Activated naive CD8-positive, alpha-beta T cell treated with anti-CD3 and anti-CD28 coated beads, Interleukin-2, amount 10 ng/mL, durations not matched to agents 7 days and 5 days (primary cell): ENCODE data around the gene CCDC70. TPM values are rescaled to one million over a fixed set of nuclear protein-coding genes. Genes with fewer than 3 reads are reported as not detected.
"Not testable (repeated sequence)": the region's sequence is repeated elsewhere in the genome, so short reads cannot be mapped to it uniquely, and the experiment has no call there.

ENCODE experiments used
- ATAC-seq: fragments of 150-1000 bp; cut with Tn5 transposase; one replicate; pipeline ENCODE4 v1.10.0; 2021; ENCODE audit warnings: low read depth, moderate library complexity
- POLR2A ChIA-PET: fragments of 350-600 bp; sonication (Branson Sonifier 250); formaldehyde crosslinking; loops from one replicate; lab custom pipeline; 2021; ENCODE audit warnings: antibody characterized with exemption; lab: Charles Lee
- DNase-seq: peaks from one replicate; pipeline ENCODE4 v3.0.0; 2021
- H3K27ac Mint-ChIP-seq: one replicate; pipeline ENCODE4 v1.8.0; 2022; ENCODE audit warnings: mild to moderate bottlenecking, mixed read lengths
- H3K27me3 Mint-ChIP-seq: one replicate; pipeline ENCODE4 v1.8.0; 2022; ENCODE audit warnings: mild to moderate bottlenecking, moderate library complexity, mixed read lengths
- H3K36me3 Mint-ChIP-seq: one replicate; pipeline ENCODE4 v1.8.0; 2021; ENCODE audit warnings: mild to moderate bottlenecking, mixed read lengths
- H3K4me1 Mint-ChIP-seq: one replicate; pipeline ENCODE4 v1.8.0; 2021; ENCODE audit warnings: mixed read lengths
- H3K4me3 Mint-ChIP-seq: one replicate; pipeline ENCODE4 v1.8.0; 2022; ENCODE audit warnings: mild to moderate bottlenecking, moderate library complexity, mixed read lengths
- H3K9me3 Mint-ChIP-seq: one replicate; pipeline ENCODE4 v1.8.0; 2021; ENCODE audit warnings: mixed read lengths
- total RNA-seq, 2 experiments: library from RNA; stranded (reverse); gene quantifications; one replicate each; pipeline ENCODE4 v1.2.3, GENCODE V29; 2021

CCDC70 gene
- total RNA-seq, 2 experiments from 2014 or later: not detected

DNA sequence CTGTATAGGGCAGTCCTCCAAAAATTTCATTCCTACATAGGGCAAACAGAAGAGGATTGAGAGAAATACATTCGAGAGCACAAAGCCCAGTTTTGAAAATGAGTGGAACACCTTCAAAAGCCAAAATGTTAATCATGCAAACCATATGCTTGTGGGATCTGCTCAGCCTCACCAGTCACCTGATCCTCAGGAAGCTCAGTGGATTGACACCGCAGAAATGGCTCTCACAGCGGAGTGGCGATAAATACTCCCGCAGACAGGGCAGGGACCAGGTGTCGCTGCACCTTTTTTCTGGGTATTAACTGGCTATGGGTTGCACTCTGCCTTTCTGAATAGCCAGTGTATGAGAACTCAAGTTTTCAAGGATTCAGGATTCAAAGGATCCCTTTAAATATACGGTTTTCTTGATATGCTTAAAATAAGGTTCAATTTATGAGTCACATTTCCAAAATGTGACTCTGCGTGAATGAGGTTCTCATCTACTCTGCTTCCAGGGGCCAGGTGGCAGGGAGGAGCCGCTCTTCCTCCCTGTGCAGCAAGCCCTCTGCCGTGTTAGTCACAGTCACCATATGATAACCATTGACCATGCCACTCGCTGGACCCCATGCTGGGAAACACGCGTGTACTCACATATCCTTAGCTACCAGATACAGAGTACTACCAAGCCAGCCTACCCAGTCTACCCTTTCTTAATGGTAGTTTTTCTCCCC, 39.5 kb upstream of the CCDC70 start:
- Mint-ChIP-seq H3K4me3 (peak overlapping the region; percentile 74), H3K27ac (peak overlapping the region; percentile 88), H3K27me3 (no peaks in the 10 kb centered on the region), H3K36me3 (no peaks in the 10 kb centered on the region), H3K4me1 (peaks cover 77% of the 10 kb centered on the region), H3K9me3 (no peaks in the 10 kb centered on the region)
- peak; percentile 8 for ATAC-seq
- no peak for DNase-seq
- POLR2A ChIA-PET: interaction anchor here (0.8 to 4.4 kb wide), 3 partner anchors 10 to 370 kb away, joined by 4 to 20 read pairs (median 16); partner anchors contain the start of gene INTS6

- Mint-ChIP-seq H3K36me3 (no peaks in the 10 kb centered on the region), H3K4me3 (peak overlapping the region; percentile 74), H3K27ac (peak overlapping the region; percentile 88), H3K4me1 (peaks cover 82% of the 10 kb centered on the region), H3K9me3 (no peaks in the 10 kb centered on the region), H3K27me3 (no peaks in the 10 kb centered on the region)
- DNase-seq: no peak
- no peak for ATAC-seq
- POLR2A ChIA-PET: interaction anchor here (1.2 to 4.4 kb wide), 2 partner anchors 9 to 370 kb away, joined by 4 to 20 read pairs; partner anchors contain the start of gene INTS6
Measured at GRCh38 chr13:51823359-51823758, 38.4 kb upstream of the CCDC70 start.

DNA sequence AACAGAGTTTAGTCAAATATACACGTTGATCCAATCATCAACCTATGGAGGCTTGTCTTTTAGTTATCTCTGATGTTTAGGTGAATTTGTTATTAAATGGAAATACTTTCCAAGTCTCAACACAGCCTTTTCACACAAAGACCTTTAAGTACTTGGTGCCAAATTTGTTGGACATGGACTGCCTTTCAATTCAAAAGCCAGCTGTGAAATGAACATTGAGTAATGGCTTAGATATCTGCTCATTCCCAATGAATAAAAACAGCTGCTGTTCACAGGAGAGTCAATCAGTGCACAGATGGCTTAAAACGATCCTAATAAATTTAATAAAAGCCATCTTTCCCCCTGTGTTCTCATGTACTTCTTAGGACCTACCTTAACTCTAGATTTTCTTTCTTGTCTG, 37.9 kb upstream of the CCDC70 start:
- POLR2A ChIA-PET: interaction anchor here (1.2 to 4.4 kb wide), 2 partner anchors 9 to 371 kb away, joined by 4 to 20 read pairs; partner anchors contain the start of gene INTS6
- Mint-ChIP-seq H3K4me1 (peaks cover 81% of the 10 kb centered on the region), H3K36me3 (no peaks in the 10 kb centered on the region), H3K27ac (peak overlapping the region; percentile 88), H3K4me3 (peak overlapping the region; percentile 74), H3K27me3 (no peaks in the 10 kb centered on the region), H3K9me3 (no peaks in the 10 kb centered on the region)
- DNase-seq (no peak), ATAC-seq (no peak)

- H3K36me3 Mint-ChIP-seq, H3K9me3 Mint-ChIP-seq, H3K27me3 Mint-ChIP-seq, DNase-seq: not testable (repeated sequence)
- peaks cover 74% of the 10 kb centered on the region for H3K4me1 Mint-ChIP-seq
- POLR2A ChIA-PET: interaction anchor here (0.6 to 1.8 kb wide), 5 partner anchors 9 to 541 kb away, joined by 3 to 13 read pairs (median 4); partner anchors contain the start of gene INTS6
- ATAC-seq: peak; percentile 4
- H3K4me3 Mint-ChIP-seq: peak overlapping the region; percentile 74
- H3K27ac Mint-ChIP-seq: peak overlapping the region; percentile 88
Measured at GRCh38 chr13:51824712-51825111, 37.1 kb upstream of the CCDC70 start.

DNA sequence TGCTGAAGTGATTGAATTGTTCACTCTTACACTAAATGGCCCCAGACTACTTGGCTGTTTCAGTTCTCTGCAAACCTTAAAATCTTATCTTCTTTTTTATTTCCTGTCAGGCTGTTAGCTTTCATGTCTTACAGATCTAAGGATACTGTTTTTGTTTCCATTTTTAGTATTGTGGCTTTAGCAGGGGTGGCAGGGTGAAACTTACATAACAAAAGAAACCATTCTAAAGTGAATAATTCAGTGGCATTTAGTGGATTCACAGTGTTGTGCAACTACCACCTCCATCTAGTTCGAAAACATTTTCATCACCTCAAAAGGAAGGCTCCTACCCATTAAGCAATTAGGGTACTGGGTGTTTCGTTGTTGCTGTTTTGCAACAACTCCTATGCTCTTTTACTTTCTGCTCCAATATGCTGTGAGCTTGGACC, 36.6 kb upstream of the CCDC70 start:
- Mint-ChIP-seq H3K27ac (peak overlapping the region; percentile 88), H3K9me3 (no peaks in the 10 kb centered on the region), H3K27me3 (no peaks in the 10 kb centered on the region), H3K4me1 (peaks cover 73% of the 10 kb centered on the region), H3K36me3 (no peaks in the 10 kb centered on the region), H3K4me3 (peak overlapping the region; percentile 74)
- POLR2A ChIA-PET: interaction anchor here (0.6 to 1.8 kb wide), 7 partner anchors 9 to 542 kb away, joined by 3 to 13 read pairs (median 4); partner anchors contain the start of gene INTS6
- DNase-seq: no peak
- ATAC-seq: peak; percentile 55

DNA sequence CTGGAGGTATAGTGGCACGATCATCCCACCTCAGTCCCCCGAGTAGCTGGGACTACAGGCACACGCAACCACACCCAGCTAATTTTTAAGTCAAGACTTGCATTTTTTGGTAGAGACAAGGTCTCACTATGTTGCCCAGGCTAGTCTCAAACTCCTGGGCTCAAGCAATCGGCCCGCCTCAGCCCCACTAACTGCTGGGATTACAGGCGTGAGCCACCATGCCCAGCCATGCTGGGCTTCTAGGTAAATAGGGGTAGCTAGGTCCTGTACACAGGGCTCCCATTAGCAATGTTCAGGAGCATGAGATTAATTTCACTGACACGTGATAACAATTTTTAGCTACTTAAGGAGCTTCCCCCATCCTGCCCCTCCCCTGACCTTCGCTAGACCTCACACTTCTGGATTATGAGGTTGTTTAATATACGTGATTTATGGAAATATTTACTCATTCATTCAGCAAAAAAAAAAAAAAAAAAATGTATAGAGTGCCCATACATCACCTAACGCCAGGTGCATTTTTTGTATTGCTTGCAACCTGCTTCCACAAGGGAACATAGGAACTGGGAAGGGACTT, 36.0 kb upstream of the CCDC70 start:
- Mint-ChIP-seq H3K36me3 (no peaks in the 10 kb centered on the region), H3K27me3 (no peaks in the 10 kb centered on the region), H3K4me1 (peaks cover 69% of the 10 kb centered on the region), H3K4me3 (peak overlapping the region; percentile 74), H3K9me3 (no peaks in the 10 kb centered on the region), H3K27ac (peak overlapping the region; percentile 88)
- POLR2A ChIA-PET: interaction anchor here (0.7 to 1.8 kb wide), 7 partner anchors 9 to 619 kb away, joined by 3 to 13 read pairs (median 4); partner anchors contain the start of gene INTS6
- no peak for ATAC-seq
- DNase-seq: no peak

- Mint-ChIP-seq H3K27me3 (no peaks in the 10 kb centered on the region), H3K27ac (peak overlapping the region; percentile 88), H3K4me3 (peak overlapping the region; percentile 74), H3K9me3 (no peaks in the 10 kb centered on the region), H3K36me3 (no peaks in the 10 kb centered on the region), H3K4me1 (peaks cover 62% of the 10 kb centered on the region)
- POLR2A ChIA-PET: interaction anchor here (1.5 kb wide), 1 partner anchor 23 kb away, joined by 4 read pairs; no protein-coding TSS in a partner anchor
- peak; percentile 12 for ATAC-seq
- no peak for DNase-seq
Measured at GRCh38 chr13:51826606-51827005, 35.2 kb upstream of the CCDC70 start.

DNA sequence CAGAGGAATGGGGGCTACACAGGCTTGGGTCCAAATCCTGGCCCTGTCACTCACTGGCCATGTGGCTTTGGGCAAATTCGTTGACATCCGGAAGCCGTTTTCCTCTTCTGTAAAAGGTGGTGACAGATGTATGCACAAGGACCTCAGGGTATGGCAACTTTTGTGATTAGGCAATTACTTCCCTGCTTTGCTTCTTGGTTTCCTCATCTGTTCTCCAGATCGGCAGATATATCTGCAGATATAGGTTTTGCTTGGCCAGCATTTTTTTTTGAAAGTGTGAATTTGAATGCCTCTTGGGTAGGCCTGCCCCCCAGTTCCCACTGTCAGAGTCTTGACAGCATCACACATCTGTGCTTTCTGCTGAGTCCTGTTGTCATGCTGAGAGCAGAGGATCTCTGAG, 34.5 kb upstream of the CCDC70 start:
- Mint-ChIP-seq H3K4me3 (peak overlapping the region; percentile 16), H3K9me3 (no peaks in the 10 kb centered on the region), H3K27me3 (no peaks in the 10 kb centered on the region), H3K36me3 (no peaks in the 10 kb centered on the region), H3K4me1 (peaks cover 61% of the 10 kb centered on the region), H3K27ac (peak overlapping the region; percentile 88)
- DNase-seq (no peak), ATAC-seq (no peak)
- POLR2A ChIA-PET: no interaction called here

GRCh38 chr13:51828730-51829567, 32.8 kb upstream of the CCDC70 start:
- Mint-ChIP-seq H3K9me3 (no peaks in the 10 kb centered on the region), H3K4me1 (peaks cover 57% of the 10 kb centered on the region), H3K36me3 (no peaks in the 10 kb centered on the region), H3K27ac (no peak overlapping the region), H3K27me3 (no peaks in the 10 kb centered on the region), H3K4me3 (no peak overlapping the region)
- no peak for DNase-seq
- POLR2A ChIA-PET: no interaction called here
- ATAC-seq: no peak

- Mint-ChIP-seq H3K27me3 (no peaks in the 10 kb centered on the region), H3K9me3 (no peaks in the 10 kb centered on the region), H3K4me1 (peaks cover 59% of the 10 kb centered on the region), H3K36me3 (no peaks in the 10 kb centered on the region), H3K27ac (no peak overlapping the region), H3K4me3 (no peak overlapping the region)
- POLR2A ChIA-PET: no interaction called here
- DNase-seq (no peak), ATAC-seq (no peak)
Measured at GRCh38 chr13:51829568-51829899, 32.2 kb upstream of the CCDC70 start.

DNA sequence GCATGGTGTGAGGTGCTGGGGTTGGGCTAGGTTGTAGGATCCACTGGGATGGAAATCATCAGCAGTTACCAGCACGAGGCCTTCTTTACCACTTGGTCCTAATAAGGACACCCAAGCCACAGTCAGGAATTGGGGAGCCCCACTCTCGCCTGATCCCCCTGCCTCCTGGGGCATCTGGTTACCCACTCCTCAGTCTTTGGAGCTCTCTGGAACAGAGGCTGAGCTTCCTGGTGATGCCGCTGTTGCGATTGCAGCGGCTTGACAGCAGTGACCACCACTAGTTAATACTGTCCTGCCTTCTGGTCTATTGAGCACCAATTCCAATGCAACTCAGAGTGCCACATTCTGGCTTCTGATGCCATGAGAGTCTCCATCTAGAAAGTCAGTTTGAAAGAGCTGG, 30.2 kb upstream of the CCDC70 start:
- peaks cover 51% of the 10 kb centered on the region for H3K4me1 Mint-ChIP-seq
- POLR2A ChIA-PET: interaction anchor here (0.7 to 2.7 kb wide), 3 partner anchors 9 to 16 kb away, joined by 3 to 20 read pairs (median 11); no protein-coding TSS in a partner anchor
- no peak overlapping the region for H3K4me3 Mint-ChIP-seq
- H3K27ac Mint-ChIP-seq: no peak overlapping the region
- DNase-seq (no peak), ATAC-seq (no peak)
- H3K27me3 Mint-ChIP-seq: no peaks in the 10 kb centered on the region
- H3K36me3 Mint-ChIP-seq: no peaks in the 10 kb centered on the region
- no peaks in the 10 kb centered on the region for H3K9me3 Mint-ChIP-seq

GRCh38 chr13:51832471-51833152, 29.2 kb upstream of the CCDC70 start:
- peaks cover 51% of the 10 kb centered on the region for H3K4me1 Mint-ChIP-seq
- peak overlapping the region; percentile 17 for H3K27ac Mint-ChIP-seq
- H3K4me3 Mint-ChIP-seq: peak overlapping the region; percentile 9
- no peaks in the 10 kb centered on the region for H3K27me3 Mint-ChIP-seq
- no peaks in the 10 kb centered on the region for H3K9me3 Mint-ChIP-seq
- ATAC-seq (peak; percentile 95), DNase-seq (no peak)
- POLR2A ChIA-PET: interaction anchor here (1.0 to 2.7 kb wide), 3 partner anchors 10 to 18 kb away, joined by 3 to 20 read pairs (median 11); no protein-coding TSS in a partner anchor
- H3K36me3 Mint-ChIP-seq: no peaks in the 10 kb centered on the region
